SU-DHL-6 (cell line): ENCODE results near the gene WNT7A.

Source experiments
- H2AFZ ChIP-seq: fragments of 200-600 bp; sonication (generic); 2 replicates; pipeline ENCODE4 v1.6.1; 2014; ENCODE audit warnings: low read depth, mild to moderate bottlenecking, moderate library complexity, mixed read lengths, antibody characterized with exemption, low read length; ENCODE audit not compliant: severe bottlenecking
- H3F3A ChIP-seq: fragments of 200-600 bp; shearing (Covaris generic); 2 replicates; pipeline ENCODE4 v1.6.0; 2016; ENCODE audit warnings: antibody characterized with exemption, mild to moderate bottlenecking; ENCODE audit not compliant: insufficient read depth
- H3K27ac ChIP-seq: fragments of 200-600 bp; sonication (generic); 2 replicates; pipeline ENCODE4 v1.5.1; 2016; ENCODE audit warnings: low read depth, mild to moderate bottlenecking, low read length, moderate library complexity, mixed read lengths
- H3K27me3 ChIP-seq: fragments of 200-600 bp; sonication (generic), shearing (Covaris generic); 2 replicates; pipeline ENCODE4 v1.6.0; 2014; ENCODE audit warnings: mild to moderate bottlenecking, low read length
- H3K36me3 ChIP-seq: fragments of 200-600 bp; sonication (generic); 2 replicates; pipeline ENCODE4 v1.6.1; 2014; ENCODE audit warnings: mild to moderate bottlenecking, low read length, mixed read lengths
- H3K4me2 ChIP-seq: fragments of 300-600, 200-600 bp; shearing (Covaris generic), sonication (generic); 2 replicates; pipeline ENCODE4 v1.6.0; 2014; ENCODE audit warnings: low read length, low read depth, mild to moderate bottlenecking; ENCODE audit not compliant: poor library complexity, severe bottlenecking
- H3K4me3 ChIP-seq: fragments of 200-600 bp; sonication (generic); 2 replicates; pipeline ENCODE4 v1.5.1; 2014; ENCODE audit warnings: antibody characterized with exemption, low read length, mild to moderate bottlenecking, mixed read lengths; ENCODE audit not compliant: insufficient read depth, poor library complexity, severe bottlenecking
- H3K79me2 ChIP-seq: fragments of 200-600 bp; sonication (generic); 2 replicates; pipeline ENCODE4 v1.6.1; 2014; ENCODE audit warnings: mild to moderate bottlenecking, low read length, moderate library complexity; ENCODE audit not compliant: insufficient read depth
- H3K9ac ChIP-seq: fragments of 200-600 bp; sonication (generic); 2 replicates; pipeline ENCODE4 v1.7.0; 2014; ENCODE audit warnings: mild to moderate bottlenecking, low read length
- H3K9me2 ChIP-seq: fragments of 200-600 bp; sonication (generic); replicated peaks from 2 replicates; pipeline ENCODE4 v1.6.1; 2014; ENCODE audit warnings: low read length; ENCODE audit not compliant: insufficient read depth
- H3K9me3 ChIP-seq: fragments of 200-600 bp; sonication (generic); 2 replicates; pipeline ENCODE4 v1.6.1; 2014; ENCODE audit warnings: low read length, mixed read lengths; ENCODE audit not compliant: insufficient read depth
- H4K20me1 ChIP-seq: fragments of 200-600 bp; sonication (generic); 2 replicates; pipeline ENCODE4 v1.6.1; 2014; ENCODE audit warnings: low read depth, mild to moderate bottlenecking, antibody characterized with exemption, low read length, moderate library complexity, mixed read lengths
- CTCF ChIP-seq: fragments of 200-600 bp; sonication (generic); IDR thresholded peaks from one replicate; pipeline ENCODE4 v1.5.1; 2017; ENCODE audit warnings: antibody characterized with exemption, mild to moderate bottlenecking, low read length, moderate library complexity; ENCODE audit not compliant: insufficient read depth, poor library complexity, severe bottlenecking
- EZH2phosphoT487 ChIP-seq: fragments of 200-600 bp; sonication (generic), shearing (Covaris generic); conservative IDR thresholded peaks from 2 replicates; pipeline ENCODE4 v1.6.1; 2018; ENCODE audit warnings: mild to moderate bottlenecking, antibody characterized with exemption, low read length, moderate library complexity, mixed read lengths

The WNT7A gene

GRCh38 chr3:13853978-13854296 is 25.9 kb downstream of the WNT7A start:
- no peak for TF ChIP-seq CTCF
- TF ChIP-seq EZH2phosphoT487: no peak
- H3K79me2 ChIP-seq: no peaks in the 10 kb centered on the region
- H3K27me3 ChIP-seq: no peaks in the 10 kb centered on the region
- H3K9me3 ChIP-seq: no peaks in the 10 kb centered on the region
- H3F3A ChIP-seq: no peaks in the 10 kb centered on the region
- no peak overlapping the region for H2AFZ ChIP-seq
- H3K36me3 ChIP-seq: no peaks in the 10 kb centered on the region
- no peak overlapping the region for H3K4me2 ChIP-seq
- no peak overlapping the region for H3K27ac ChIP-seq
- H3K9me2 ChIP-seq: no peaks in the 10 kb centered on the region
- no peak overlapping the region for H3K9ac ChIP-seq
- no peak overlapping the region for H3K4me3 ChIP-seq
- H4K20me1 ChIP-seq: no peaks in the 10 kb centered on the region

- no peak overlapping the region for H3K9ac ChIP-seq
- H3F3A ChIP-seq: no peaks in the 10 kb centered on the region
- TF ChIP-seq CTCF (no peak), EZH2phosphoT487 (no peak)
Measured at GRCh38 chr3:13853256-13853977, 26.5 kb downstream of the WNT7A start.

GRCh38 chr3:13852638-13853009 is 27.2 kb downstream of the WNT7A start:
- Histone ChIP-seq H3K79me2 (no peaks in the 10 kb centered on the region), H3K27ac (no peak overlapping the region), H4K20me1 (no peaks in the 10 kb centered on the region), H3K4me2 (no peak overlapping the region), H3F3A (no peaks in the 10 kb centered on the region), H3K9me3 (no peaks in the 10 kb centered on the region), H3K9ac (no peak overlapping the region), H3K4me3 (no peak overlapping the region), H3K9me2 (no peaks in the 10 kb centered on the region), H3K36me3 (no peaks in the 10 kb centered on the region), H2AFZ (no peak overlapping the region), H3K27me3 (no peaks in the 10 kb centered on the region)
- no peak for TF ChIP-seq EZH2phosphoT487
- TF ChIP-seq CTCF: no peak

More at GRCh38 chr3:13853256-13853977, 26.5 kb downstream of the WNT7A start:
- Histone ChIP-seq H3K79me2 (no peaks in the 10 kb centered on the region), H4K20me1 (no peaks in the 10 kb centered on the region), H3K36me3 (no peaks in the 10 kb centered on the region), H3K9me3 (no peaks in the 10 kb centered on the region), H3K9me2 (no peaks in the 10 kb centered on the region), H3K4me3 (no peak overlapping the region), H3K4me2 (no peak overlapping the region), H3K27me3 (no peaks in the 10 kb centered on the region), H2AFZ (no peak overlapping the region), H3K27ac (no peak overlapping the region)
